HCT116 (cell line): ENCODE data around the gene CTTNBP2. TPM values are rescaled to one million over a fixed set of nuclear protein-coding genes. Genes with fewer than 3 reads are reported as not detected.

Source experiments
- ATAC-seq: fragments of 200-7000 bp; cut with Tn5 transposase; 2 replicates; pipeline ENCODE4 v1.9.1; 2020; ENCODE audit warnings: mild to moderate bottlenecking, moderate library complexity
- BruUV-seq: library from RNA; stranded (reverse); fragments of 400-500 nt; replicated peaks from 2 replicates; lab custom pipeline; 2021; lab: Mats Ljungman, UMichigan
- CTCF ChIA-PET: fragments of 300-600 bp; sonication (Branson Sonifier 250); formaldehyde crosslinking; loops from one replicate; lab custom pipeline; 2021; ENCODE audit warnings: antibody characterized with exemption; lab: Charles Lee
- POLR2A ChIA-PET: fragments of 300-600, 350-600 bp; sonication (Branson Sonifier 250); formaldehyde crosslinking; loops from one replicate; lab custom pipeline; 2021; ENCODE audit warnings: antibody characterized with exemption; lab: Charles Lee
- RAD21 ChIA-PET, 2 experiments: fragments of 300-600 bp; sonication (Branson Sonifier 250); formaldehyde crosslinking; loops; one replicate each; lab custom pipeline; 2023; ENCODE audit warnings: low total read pairs in 2 of 2; ENCODE audit not compliant: uncharacterized antibody in 2 of 2, unreplicated experiment in 2 of 2, low non-redundant PET in 1 of 2; lab: Charles Lee
- DNase-seq: peaks from one replicate; pipeline ENCODE4 v3.0.0-alpha.2; 2010; ENCODE audit warnings: low read depth, low spot score
- H2AFZ ChIP-seq: fragments of 200-600 bp; shearing (Covaris generic), sonication (generic); 2 replicates; pipeline ENCODE4 v1.6.1; 2017; ENCODE audit warnings: low read depth, mixed run types, mixed read lengths, antibody characterized with exemption, low read length; ENCODE audit not compliant: poor library complexity, severe bottlenecking
- H3K27ac ChIP-seq: 2 replicates; pipeline ENCODE4 v1.5.1; 2012; ENCODE audit warnings: low read depth, low read length
- H3K27me3 ChIP-seq: fragments of 200-600 bp; sonication (generic); 2 replicates; pipeline ENCODE4 v1.6.1; 2016; ENCODE audit warnings: mixed run types, low read length, mixed read lengths; ENCODE audit not compliant: insufficient read depth
- H3K36me3 ChIP-seq, 2 experiments: fragments of 200-500 bp in 1 of 2; fragments of 200-600 bp in 1 of 2; sonication (Bioruptor generic) in 1 of 2; sonication (generic) in 1 of 2; 2 replicates each; pipeline versions ENCODE4 v1.5.1 to v1.6.1; 2014 to 2016; ENCODE audit warnings: low read length in 2 of 2, inconsistent platforms in 1 of 2, mixed read lengths in 1 of 2, mixed run types in 1 of 2; ENCODE audit not compliant: insufficient read depth in 2 of 2, control insufficient read depth in 1 of 2
- H3K4me1 ChIP-seq, 2 experiments: fragments of 200-600 bp in 1 of 2; sonication (generic) in 1 of 2; 2 replicates each; pipeline versions ENCODE4 v1.5.1 to v1.6.1; 2012 to 2017; ENCODE audit warnings: low read length in 2 of 2, inconsistent platforms in 1 of 2, mild to moderate bottlenecking in 1 of 2, mixed read lengths in 1 of 2, mixed run types in 1 of 2, moderate library complexity in 1 of 2; ENCODE audit not compliant: insufficient read depth in 2 of 2, control insufficient read depth in 1 of 2
- H3K4me2 ChIP-seq: fragments of 200-600 bp; sonication (generic); 2 replicates; pipeline ENCODE4 v1.6.1; 2017; ENCODE audit warnings: mixed run types, low read length, mixed read lengths
- H3K4me3 ChIP-seq, 2 experiments: fragments of 200-600 bp in 1 of 2; sonication (generic) in 1 of 2; replicated peaks in 1 of 2; 2 replicates each; pipeline ENCODE4 v1.5.1; 2011 to 2016; ENCODE audit warnings: low read length in 2 of 2, control low read depth in 1 of 2, low read depth in 1 of 2, mild to moderate bottlenecking in 1 of 2, mixed read lengths in 1 of 2, mixed run types in 1 of 2
- H3K79me2 ChIP-seq: fragments of 200-600 bp; sonication (generic); 2 replicates; pipeline ENCODE4 v1.6.1; 2017; ENCODE audit warnings: mild to moderate bottlenecking, mixed run types, low read length, moderate library complexity, mixed read lengths; ENCODE audit not compliant: insufficient read depth
- H3K9ac ChIP-seq: fragments of 200-600 bp; sonication (generic); 2 replicates; pipeline ENCODE4 v1.6.1; 2016; ENCODE audit warnings: low read length, mixed read lengths
- H3K9me2 ChIP-seq: fragments of 200-600 bp; sonication (generic), shearing (Covaris generic); 2 replicates; pipeline ENCODE4 v1.6.1; 2017; ENCODE audit warnings: mixed run types, mild to moderate bottlenecking, moderate library complexity; ENCODE audit not compliant: insufficient read depth
- H3K9me3 ChIP-seq, 2 experiments: fragments of 200-500 bp in 1 of 2; fragments of 200-600 bp in 1 of 2; sonication (Bioruptor generic) in 1 of 2; sonication (generic) in 1 of 2; 2 replicates each; pipeline ENCODE4 v1.6.1; 2014 to 2017; ENCODE audit warnings: low read length in 2 of 2, mixed read lengths in 2 of 2, inconsistent platforms in 1 of 2, low read depth in 1 of 2, mild to moderate bottlenecking in 1 of 2, mixed run types in 1 of 2, moderate library complexity in 1 of 2; ENCODE audit not compliant: control insufficient read depth in 1 of 2, insufficient read depth in 1 of 2
- H4K20me1 ChIP-seq: fragments of 200-600 bp; sonication (generic), shearing (Covaris generic); 2 replicates; pipeline ENCODE4 v1.6.1; 2017; ENCODE audit warnings: mixed run types, mild to moderate bottlenecking, moderate library complexity; ENCODE audit not compliant: insufficient read depth
- ATF3 ChIP-seq: IDR thresholded peaks from 2 replicates; pipeline ENCODE4 v1.6.1; 2012
- CBX3 ChIP-seq: IDR thresholded peaks from 2 replicates; pipeline ENCODE4 v1.6.1; 2012; ENCODE audit warnings: low read depth
- CEBPB ChIP-seq: IDR thresholded peaks from 2 replicates; pipeline ENCODE4 v1.6.1; 2012; ENCODE audit warnings: low read depth
- CTCF ChIP-seq, 3 experiments: fragments of 200-600 bp in 1 of 3; sonication (generic) in 1 of 3; IDR thresholded peaks in 2 of 3; conservative IDR thresholded peaks in 1 of 3; 2 replicates each; pipeline ENCODE4 v1.5.1; 2012 to 2017; ENCODE audit warnings: low read depth in 2 of 3, low read length in 2 of 3, antibody characterized with exemption in 1 of 3, borderline replicate concordance in 1 of 3, control low read depth in 1 of 3, mild to moderate bottlenecking in 1 of 3, mixed read lengths in 1 of 3, mixed run types in 1 of 3, moderate library complexity in 1 of 3; ENCODE audit not compliant: insufficient read depth in 1 of 3
- EGR1 ChIP-seq: IDR thresholded peaks from 2 replicates; pipeline ENCODE4 v1.6.1; 2012; ENCODE audit warnings: low read depth
- ELF1 ChIP-seq: IDR thresholded peaks from 2 replicates; pipeline ENCODE4 v1.6.1; 2012; ENCODE audit warnings: low read depth, borderline replicate concordance
- EZH2 ChIP-seq: fragments of 200-600 bp; sonication (generic); IDR thresholded peaks from 2 replicates; pipeline ENCODE4 v1.6.1; 2017; ENCODE audit warnings: antibody characterized with exemption, mixed run types
- EZH2phosphoT487 ChIP-seq: fragments of 200-600 bp; IDR thresholded peaks from 2 replicates; pipeline ENCODE4 v1.6.1; 2018; ENCODE audit warnings: antibody characterized with exemption, borderline replicate concordance
- JUND ChIP-seq: IDR thresholded peaks from 2 replicates; pipeline ENCODE4 v1.6.1; 2012
- MAX ChIP-seq: IDR thresholded peaks from 2 replicates; pipeline ENCODE4 v1.6.1; 2012
- POLR2A ChIP-seq: IDR thresholded peaks from 2 replicates; pipeline ENCODE4 v1.7.0; 2011; ENCODE audit warnings: borderline replicate concordance; ENCODE audit not compliant: insufficient read depth, insufficient read length; ENCODE audit errors: extremely low read depth
- POLR2AphosphoS5 ChIP-seq: IDR thresholded peaks from 2 replicates; pipeline ENCODE4 v1.6.1; 2011; ENCODE audit warnings: mild to moderate bottlenecking, low read depth, low read length, moderate library complexity
- RAD21 ChIP-seq: IDR thresholded peaks from 2 replicates; pipeline ENCODE4 v1.6.1; 2012; ENCODE audit warnings: low read depth, mild to moderate bottlenecking
- SP1 ChIP-seq: IDR thresholded peaks from 2 replicates; pipeline ENCODE4 v1.6.1; 2012; ENCODE audit warnings: low read depth
- SRF ChIP-seq: IDR thresholded peaks from 2 replicates; pipeline ENCODE4 v1.6.1; 2012; ENCODE audit warnings: low read depth
- TCF7L2 ChIP-seq: IDR thresholded peaks from 2 replicates; pipeline ENCODE4 v1.7.0; 2011; ENCODE audit warnings: borderline replicate concordance, inconsistent platforms; ENCODE audit not compliant: insufficient read depth, insufficient read length; ENCODE audit errors: extremely low read depth
- YY1 ChIP-seq: IDR thresholded peaks from 2 replicates; pipeline ENCODE4 v1.6.1; 2011; ENCODE audit warnings: low read length, low read depth, moderate library complexity, mild to moderate bottlenecking; ENCODE audit not compliant: insufficient replicate concordance; ENCODE audit errors: extremely low read depth
- ZBTB33 ChIP-seq: IDR thresholded peaks from 2 replicates; pipeline ENCODE4 v1.6.1; 2011; ENCODE audit warnings: mild to moderate bottlenecking, low read length, moderate library complexity; ENCODE audit not compliant: insufficient replicate concordance; ENCODE audit errors: extremely low read depth
- ZFX ChIP-seq: fragments of 450-650 bp; IDR thresholded peaks from 2 replicates; pipeline ENCODE4 v1.6.1; 2017
- intact Hi-C: fragments of 100-400 bp; cut with micrococcal nuclease; formaldehyde crosslinking; loops from 2 replicates; pipeline ENCODE4 v1.10.0; 2022
- total RNA-seq: library from RNA; stranded (reverse); gene quantifications from one replicate; pipeline ENCODE4 v1.2.1, GENCODE V29; 2021; ENCODE audit not compliant: unreplicated experiment

CTTNBP2 gene
- total RNA-seq, 1 experiment from 2014 or later = 5.4 TPM

GRCh38 chr7:117837841-117838240, 35.4 kb downstream of the CTTNBP2 start:
- TF ChIP-seq CTCF (IDR thresholded peaks at IDR 0.05 in 2 of 3, conservative IDR thresholded peaks at IDR 0.05 in 1 of 3; ENCODE audit: borderline replicate concordance in 1 of 3, insufficient read depth in 1 of 3, low read depth in 2 of 3, low read length in 2 of 3) (no peak), SRF (no peak), POLR2A (no peak), EZH2 (no peak), ZFX (no peak), EGR1 (no peak), ZBTB33 (no peak), CBX3 (no peak), MAX (no peak), TCF7L2 (no peak), EZH2phosphoT487 (no peak), YY1 (no peak), ATF3 (no peak), JUND (no peak), SP1 (no peak), CEBPB (no peak), ELF1 (no peak), POLR2AphosphoS5 (no peak), RAD21 (no peak)
- ChIA-PET CTCF (no interaction called here), POLR2A (no interaction called here), RAD21 (no interaction called here)
- Histone ChIP-seq H3K9me2 (no peaks in the 10 kb centered on the region), H3K4me1 (peaks cover 0 to 6% of the 10 kb centered on the region in 2 experiments; a peak in 2 of 4 replicates), H3K79me2 (no peaks in the 10 kb centered on the region), H3K27me3 (no peaks in the 10 kb centered on the region), H2AFZ (no peak overlapping the region), H3K4me2 (no peak overlapping the region), H3K36me3 (no peaks in the 10 kb centered on the region), H3K9me3 (no peaks in the 10 kb centered on the region), H3K9ac (no peak overlapping the region), H3K4me3 (no peak overlapping the region), H4K20me1 (no peaks in the 10 kb centered on the region), H3K27ac (no peak overlapping the region)
- BruUV-seq = no TSS peak
- intact Hi-C loops = no loop called here
- ATAC-seq = no peak
- no peak for DNase-seq
